ENCODE data around the gene AKT1. TPM values are rescaled to one million over a fixed set of nuclear protein-coding genes. Genes with fewer than 3 reads are reported as not detected.
A peak's percentile ranks its signal among the peaks of the same experiment; 100 is the strongest.

Gene AKT1
- polyA plus RNA-seq, 1 donor: 97.5 TPM

- H3K27ac ChIP-seq (ENCODE audit: low read length): peak overlapping the region; percentile 16
- no peak for DNase-seq
- WGBS (ENCODE audit: insufficient coverage, low lambda C conversion rate): 100% methylated on average over 1 of the region's 16 CpGs
- no peak overlapping the region for H3K4me3 ChIP-seq (ENCODE audit: low read length)
- no peaks in the 10 kb centered on the region for H3K27me3 ChIP-seq (ENCODE audit: control insufficient read depth, insufficient read depth, low read length)
- H3K36me3 ChIP-seq (ENCODE audit: control insufficient read depth, insufficient read depth, low read length): peaks cover under 1% of the 10 kb centered on the region
- H3K4me1 ChIP-seq (ENCODE audit: control insufficient read depth, insufficient read depth, low read length): peaks cover 65% of the 10 kb centered on the region
- H3K9me3 ChIP-seq (ENCODE audit: control insufficient read depth, low read depth, low read length): peaks cover 2% of the 10 kb centered on the region
Observed at GRCh38 chr14:104798300-104799243, 3.0 kb upstream of the AKT1 start.

- DNase-seq: peak in 1 of 2 donors; percentile 52
- Histone ChIP-seq H3K4me3 (ENCODE audit: low read length) (no peak overlapping the region), H3K27me3 (ENCODE audit: control insufficient read depth, insufficient read depth, low read length) (no peaks in the 10 kb centered on the region), H3K4me1 (ENCODE audit: control insufficient read depth, insufficient read depth, low read length) (peaks cover 62% of the 10 kb centered on the region), H3K9me3 (ENCODE audit: control insufficient read depth, low read depth, low read length) (peaks cover 2% of the 10 kb centered on the region), H3K27ac (ENCODE audit: low read length) (peak overlapping the region; percentile 16), H3K36me3 (ENCODE audit: control insufficient read depth, insufficient read depth, low read length) (peaks cover 11% of the 10 kb centered on the region)
- no CpG with 5 or more reads among the region's 18 CpGs for WGBS (ENCODE audit: insufficient coverage, low lambda C conversion rate)
Observed at GRCh38 chr14:104797115-104798044, 1.8 kb upstream of the AKT1 start.

- no peak overlapping the region for H3K27ac ChIP-seq (ENCODE audit: low read length)
- peaks cover 55% of the 10 kb centered on the region for H3K4me1 ChIP-seq (ENCODE audit: control insufficient read depth, insufficient read depth, low read length)
- WGBS (ENCODE audit: insufficient coverage, low lambda C conversion rate): no CpG with 5 or more reads among the region's 6 CpGs
- DNase-seq: no peak
- H3K4me3 ChIP-seq (ENCODE audit: low read length): no peak overlapping the region
- H3K9me3 ChIP-seq (ENCODE audit: control insufficient read depth, low read depth, low read length): no peaks in the 10 kb centered on the region
- no peaks in the 10 kb centered on the region for H3K27me3 ChIP-seq (ENCODE audit: control insufficient read depth, insufficient read depth, low read length)
- peaks cover 18% of the 10 kb centered on the region for H3K36me3 ChIP-seq (ENCODE audit: control insufficient read depth, insufficient read depth, low read length)
Observed at GRCh38 chr14:104796687-104797081, 1.1 kb upstream of the AKT1 start.

- peaks cover 49% of the 10 kb centered on the region for H3K4me1 ChIP-seq (ENCODE audit: control insufficient read depth, insufficient read depth, low read length)
- WGBS (ENCODE audit: insufficient coverage, low lambda C conversion rate): no CpG with 5 or more reads among the region's 55 CpGs
- H3K27ac ChIP-seq (ENCODE audit: low read length): peak overlapping the region; percentile 42
- peak overlapping the region; percentile 44 for H3K4me3 ChIP-seq (ENCODE audit: low read length)
- peak; percentile 37 to 68 for DNase-seq
- no peaks in the 10 kb centered on the region for H3K27me3 ChIP-seq (ENCODE audit: control insufficient read depth, insufficient read depth, low read length)
- no peaks in the 10 kb centered on the region for H3K9me3 ChIP-seq (ENCODE audit: control insufficient read depth, low read depth, low read length)
- peaks cover 25% of the 10 kb centered on the region for H3K36me3 ChIP-seq (ENCODE audit: control insufficient read depth, insufficient read depth, low read length)
Observed at GRCh38 chr14:104795781-104796686, 486 bp upstream of the AKT1 start.

GRCh38 chr14:104794631-104794992, 936 bp downstream of the AKT1 start:
- no CpG with 5 or more reads among the region's 16 CpGs for WGBS (ENCODE audit: insufficient coverage, low lambda C conversion rate)
- peak in 1 of 2 donors; percentile 43 for DNase-seq
- no peaks in the 10 kb centered on the region for H3K9me3 ChIP-seq (ENCODE audit: control insufficient read depth, low read depth, low read length)
- H3K4me1 ChIP-seq (ENCODE audit: control insufficient read depth, insufficient read depth, low read length): peaks cover 44% of the 10 kb centered on the region
- H3K36me3 ChIP-seq (ENCODE audit: control insufficient read depth, insufficient read depth, low read length): peaks cover 38% of the 10 kb centered on the region
- no peaks in the 10 kb centered on the region for H3K27me3 ChIP-seq (ENCODE audit: control insufficient read depth, insufficient read depth, low read length)
- peak overlapping the region; percentile 58 for H3K4me3 ChIP-seq (ENCODE audit: low read length)
- H3K27ac ChIP-seq (ENCODE audit: low read length): no peak overlapping the region

GRCh38 chr14:104794099-104794498, 1.4 kb downstream of the AKT1 start:
- no peaks in the 10 kb centered on the region for H3K27me3 ChIP-seq (ENCODE audit: control insufficient read depth, insufficient read depth, low read length)
- peaks cover 42% of the 10 kb centered on the region for H3K36me3 ChIP-seq (ENCODE audit: control insufficient read depth, insufficient read depth, low read length)
- H3K4me3 ChIP-seq (ENCODE audit: low read length): peak overlapping the region; percentile 58
- no peaks in the 10 kb centered on the region for H3K9me3 ChIP-seq (ENCODE audit: control insufficient read depth, low read depth, low read length)
- peaks cover 42% of the 10 kb centered on the region for H3K4me1 ChIP-seq (ENCODE audit: control insufficient read depth, insufficient read depth, low read length)
- no CpG with 5 or more reads among the region's 15 CpGs for WGBS (ENCODE audit: insufficient coverage, low lambda C conversion rate)
- H3K27ac ChIP-seq (ENCODE audit: low read length): no peak overlapping the region
- DNase-seq: peak; percentile 49 to 59

GRCh38 chr14:104793703-104793959, 1.9 kb downstream of the AKT1 start:
- Histone ChIP-seq H3K4me1 (ENCODE audit: control insufficient read depth, insufficient read depth, low read length) (peaks cover 40% of the 10 kb centered on the region), H3K9me3 (ENCODE audit: control insufficient read depth, low read depth, low read length) (no peaks in the 10 kb centered on the region)

GRCh38 chr14:104792945-104793702, 2.4 kb downstream of the AKT1 start:
- peaks cover 51% of the 10 kb centered on the region for H3K36me3 ChIP-seq (ENCODE audit: control insufficient read depth, insufficient read depth, low read length)
- no peak overlapping the region for H3K4me3 ChIP-seq (ENCODE audit: low read length)
- peaks cover 35% of the 10 kb centered on the region for H3K4me1 ChIP-seq (ENCODE audit: control insufficient read depth, insufficient read depth, low read length)
- no peak for DNase-seq
- no CpG with 5 or more reads among the region's 16 CpGs for WGBS (ENCODE audit: insufficient coverage, low lambda C conversion rate)
- H3K27me3 ChIP-seq (ENCODE audit: control insufficient read depth, insufficient read depth, low read length): no peaks in the 10 kb centered on the region
- no peaks in the 10 kb centered on the region for H3K9me3 ChIP-seq (ENCODE audit: control insufficient read depth, low read depth, low read length)
- no peak overlapping the region for H3K27ac ChIP-seq (ENCODE audit: low read length)

More at GRCh38 chr14:104793703-104793959, 1.9 kb downstream of the AKT1 start:
- H3K27ac ChIP-seq (ENCODE audit: low read length): no peak overlapping the region
- H3K36me3 ChIP-seq (ENCODE audit: control insufficient read depth, insufficient read depth, low read length): peaks cover 47% of the 10 kb centered on the region
- H3K4me3 ChIP-seq (ENCODE audit: low read length): no peak overlapping the region
- no peak for DNase-seq
- no peaks in the 10 kb centered on the region for H3K27me3 ChIP-seq (ENCODE audit: control insufficient read depth, insufficient read depth, low read length)
- WGBS (ENCODE audit: insufficient coverage, low lambda C conversion rate): no CpG with 5 or more reads among the region's 2 CpGs

- Histone ChIP-seq H3K27me3 (ENCODE audit: control insufficient read depth, insufficient read depth, low read length) (no peaks in the 10 kb centered on the region), H3K9me3 (ENCODE audit: control insufficient read depth, low read depth, low read length) (no peaks in the 10 kb centered on the region), H3K36me3 (ENCODE audit: control insufficient read depth, insufficient read depth, low read length) (peaks cover 59% of the 10 kb centered on the region), H3K4me3 (ENCODE audit: low read length) (no peak overlapping the region), H3K27ac (ENCODE audit: low read length) (no peak overlapping the region), H3K4me1 (ENCODE audit: control insufficient read depth, insufficient read depth, low read length) (peaks cover 29% of the 10 kb centered on the region)
- DNase-seq: no peak
- WGBS (ENCODE audit: insufficient coverage, low lambda C conversion rate): no CpG with 5 or more reads among the region's 25 CpGs
Observed at GRCh38 chr14:104792101-104792884, 3.3 kb downstream of the AKT1 start.

All from large intestine (tissue), 3 donors.